GM20000 (cell line): ENCODE measurements around the gene ST3GAL5.

Source experiments
- DNase-seq: peaks from one replicate; pipeline ENCODE4 v3.0.0; 2012; ENCODE audit warnings: low spot score
- TF ChIP-seq, protein P1 (sequence below): IDR thresholded peaks from 2 replicates; pipeline ENCODE4 v1.5.1; 2012; ENCODE audit warnings: mild to moderate bottlenecking, control low read depth; ENCODE audit errors: extremely low read depth, missing control alignments

Gene ST3GAL5

DNA sequence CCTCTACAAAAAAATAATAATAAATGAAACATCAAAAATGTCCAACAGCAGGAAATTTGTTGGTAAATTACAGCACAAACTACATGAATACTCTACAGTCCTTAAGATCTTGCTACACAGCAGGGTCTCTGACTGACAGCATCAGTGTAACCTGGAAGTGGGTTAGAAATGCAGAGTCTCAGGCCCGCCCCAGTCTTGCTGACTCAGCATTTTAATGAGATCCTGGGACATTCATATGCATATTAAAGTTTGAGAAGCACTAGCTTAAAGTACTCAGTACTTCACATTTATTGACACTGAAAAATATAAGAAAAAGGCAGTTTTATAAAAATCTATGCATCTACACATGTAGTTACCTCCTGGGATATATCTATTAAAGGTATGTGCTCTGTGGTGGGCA, 21.7 kb downstream of the ST3GAL5 start:
- DNase-seq = no peak
- TF ChIP-seq, protein P1, sequence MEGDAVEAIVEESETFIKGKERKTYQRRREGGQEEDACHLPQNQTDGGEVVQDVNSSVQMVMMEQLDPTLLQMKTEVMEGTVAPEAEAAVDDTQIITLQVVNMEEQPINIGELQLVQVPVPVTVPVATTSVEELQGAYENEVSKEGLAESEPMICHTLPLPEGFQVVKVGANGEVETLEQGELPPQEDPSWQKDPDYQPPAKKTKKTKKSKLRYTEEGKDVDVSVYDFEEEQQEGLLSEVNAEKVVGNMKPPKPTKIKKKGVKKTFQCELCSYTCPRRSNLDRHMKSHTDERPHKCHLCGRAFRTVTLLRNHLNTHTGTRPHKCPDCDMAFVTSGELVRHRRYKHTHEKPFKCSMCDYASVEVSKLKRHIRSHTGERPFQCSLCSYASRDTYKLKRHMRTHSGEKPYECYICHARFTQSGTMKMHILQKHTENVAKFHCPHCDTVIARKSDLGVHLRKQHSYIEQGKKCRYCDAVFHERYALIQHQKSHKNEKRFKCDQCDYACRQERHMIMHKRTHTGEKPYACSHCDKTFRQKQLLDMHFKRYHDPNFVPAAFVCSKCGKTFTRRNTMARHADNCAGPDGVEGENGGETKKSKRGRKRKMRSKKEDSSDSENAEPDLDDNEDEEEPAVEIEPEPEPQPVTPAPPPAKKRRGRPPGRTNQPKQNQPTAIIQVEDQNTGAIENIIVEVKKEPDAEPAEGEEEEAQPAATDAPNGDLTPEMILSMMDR = no peak

DNA sequence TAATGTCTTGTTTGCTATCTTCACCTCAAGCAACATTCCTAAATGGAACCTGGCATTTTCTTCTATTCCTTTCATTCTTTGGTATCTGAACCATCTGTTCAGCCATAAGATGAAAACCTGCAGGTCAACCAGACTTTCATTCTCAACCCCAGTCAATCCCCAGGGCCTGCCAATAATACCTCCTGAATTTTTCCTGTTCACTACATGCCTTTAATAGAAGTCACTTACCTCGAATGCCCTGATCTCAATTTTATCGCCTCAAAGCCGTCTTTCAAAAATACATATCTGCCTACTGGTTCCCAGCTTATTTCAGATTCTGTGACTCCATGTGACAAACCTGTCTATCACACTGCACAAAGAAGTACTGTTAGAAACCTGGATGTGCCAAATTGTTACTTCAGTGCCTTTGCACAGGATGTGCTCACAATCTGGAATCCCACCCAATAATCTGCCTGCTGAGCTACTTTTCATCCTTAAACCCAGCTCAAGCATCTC, 22.6 kb downstream of the ST3GAL5 start:
- DNase-seq = no peak
- TF ChIP-seq, protein P1 = no peak

DNA sequence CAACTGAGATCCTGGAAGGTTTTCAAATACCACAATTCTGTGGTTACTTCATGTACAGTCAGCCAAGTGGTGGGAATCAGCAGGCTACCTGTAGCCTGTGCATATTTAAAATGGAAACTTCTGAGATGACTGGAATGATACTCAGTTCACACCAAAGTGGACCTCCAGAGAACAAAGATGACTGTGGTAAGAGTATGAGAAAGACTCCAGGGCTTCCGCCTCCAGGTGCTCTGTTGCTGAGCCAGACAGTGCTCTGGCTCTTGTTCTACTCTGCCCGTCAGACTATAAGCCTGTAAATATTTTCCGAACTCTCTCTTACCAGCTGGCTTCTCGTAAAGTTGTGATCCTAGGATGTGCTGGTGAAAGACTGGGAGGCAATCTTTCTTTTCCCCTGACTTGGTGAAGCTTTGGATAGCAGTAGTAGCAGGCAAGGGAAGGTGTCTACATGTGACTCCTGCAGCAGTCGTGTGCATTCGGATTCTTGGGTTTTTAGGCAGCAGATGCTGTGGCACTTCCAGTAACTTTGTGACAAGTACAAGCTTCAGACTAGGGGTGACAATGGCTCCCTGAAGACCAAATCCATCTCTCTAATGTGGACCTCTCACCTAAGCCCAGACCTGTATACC, 23.1 kb downstream of the ST3GAL5 start:
- peak; percentile 51 for DNase-seq
- TF ChIP-seq, protein P1 = no peak

DNA sequence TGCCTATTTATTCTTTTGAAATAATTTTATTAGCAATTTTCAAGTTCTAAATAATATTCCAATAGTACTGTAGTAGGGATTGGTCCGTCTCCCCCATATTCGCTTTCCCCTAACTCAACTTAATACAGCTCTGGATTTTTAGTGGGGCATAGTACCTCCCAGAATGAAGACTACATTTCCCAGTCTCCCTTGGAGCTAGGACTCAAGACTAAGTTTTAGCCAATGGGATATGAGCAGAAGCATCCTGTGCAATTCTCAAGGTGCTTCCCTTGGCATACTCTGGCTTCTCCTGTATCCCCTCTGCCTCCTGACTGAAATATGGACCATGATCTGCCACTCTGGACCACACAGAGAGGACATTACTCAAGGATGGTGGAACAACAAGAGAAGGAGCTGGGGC, 24.1 kb downstream of the ST3GAL5 start:
- DNase-seq = no peak
- TF ChIP-seq, protein P1 = no peak

DNA sequence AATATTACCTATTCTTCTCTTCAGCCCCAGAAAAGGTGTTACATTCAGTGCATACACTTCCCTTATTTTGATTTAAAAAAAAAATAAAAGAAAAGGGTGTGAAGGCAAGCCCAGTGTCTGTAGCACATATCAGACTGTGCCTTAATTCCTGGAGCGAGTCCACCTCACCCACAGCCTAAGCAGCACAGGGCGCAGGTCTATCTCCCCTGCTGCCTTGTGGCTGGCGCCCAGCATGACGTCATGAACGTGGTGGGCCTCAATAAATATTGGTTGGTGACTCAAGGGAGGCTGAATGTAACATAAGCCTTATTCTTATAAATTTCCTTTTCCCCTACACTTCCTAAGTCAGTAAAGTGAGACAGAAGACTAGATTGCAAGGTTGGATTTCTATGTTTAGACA, 26.4 kb downstream of the ST3GAL5 start:
- TF ChIP-seq, protein P1 = no peak
- DNase-seq = no peak

DNA sequence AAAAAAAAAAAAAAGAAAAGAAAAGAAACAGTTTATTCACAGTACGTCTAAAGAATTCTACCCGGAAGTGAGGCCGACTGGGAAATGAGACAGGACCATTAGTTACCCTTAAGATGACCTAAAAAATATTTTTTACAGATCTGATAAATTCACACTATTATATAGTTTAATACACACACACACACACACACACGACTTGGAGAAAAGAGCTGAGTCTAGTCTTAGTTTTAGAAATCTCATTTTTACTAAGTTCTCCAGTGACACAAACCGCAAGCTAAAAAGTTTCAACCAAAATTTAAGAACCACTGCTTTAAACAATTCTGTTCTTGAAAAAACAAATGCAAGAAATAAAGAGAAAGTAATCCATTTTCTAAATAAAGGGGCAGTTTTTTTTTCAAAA, 27.1 kb downstream of the ST3GAL5 start:
- DNase-seq = no peak
- TF ChIP-seq, protein P1 = no peak

DNA sequence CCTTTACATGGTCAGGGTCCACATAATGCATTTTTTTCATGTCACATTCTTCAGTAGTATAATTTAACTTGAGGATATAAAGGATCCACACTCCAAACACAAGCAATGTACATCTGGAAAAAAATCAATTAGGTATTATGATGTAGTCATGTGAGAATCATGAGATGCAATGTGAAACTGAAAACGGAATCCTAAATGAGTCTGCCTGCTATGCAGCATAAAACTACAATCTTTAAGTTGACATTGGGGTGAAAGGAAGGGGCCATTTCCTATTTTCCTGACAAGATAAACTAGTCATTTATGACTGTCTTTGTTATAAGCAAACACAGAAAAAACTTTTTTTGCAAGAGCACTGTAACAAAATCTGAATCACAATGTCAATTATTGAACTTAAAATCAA, 27.6 kb downstream of the ST3GAL5 start:
- TF ChIP-seq, protein P1 = no peak
- DNase-seq = peak; percentile 23
